Hematopoietic multipotent progenitor cell (in vitro differentiated cells): ENCODE measurements around the gene NKAP. TPM values are rescaled to one million over a fixed set of nuclear protein-coding genes. Genes with fewer than 3 reads are reported as not detected.
"Not testable (repeated sequence)": the region's sequence is repeated elsewhere in the genome, so short reads cannot be mapped to it uniquely, and the experiment has no call there.

Experiments
- DNase-seq, 3 donors: peaks; one replicate each; pipeline ENCODE4 v3.0.0-alpha.2; 2011 to 2015; ENCODE audit warnings: low read depth in 2 of 3, low spot score in 2 of 3
- total RNA-seq: library from RNA; depleted of rRNA; stranded (reverse); fragments of >200 nt; gene quantifications from one replicate; pipeline ENCODE4 v1.2.3, GENCODE V29; 2012

NKAP gene
- total RNA-seq = 3.2 TPM

DNA sequence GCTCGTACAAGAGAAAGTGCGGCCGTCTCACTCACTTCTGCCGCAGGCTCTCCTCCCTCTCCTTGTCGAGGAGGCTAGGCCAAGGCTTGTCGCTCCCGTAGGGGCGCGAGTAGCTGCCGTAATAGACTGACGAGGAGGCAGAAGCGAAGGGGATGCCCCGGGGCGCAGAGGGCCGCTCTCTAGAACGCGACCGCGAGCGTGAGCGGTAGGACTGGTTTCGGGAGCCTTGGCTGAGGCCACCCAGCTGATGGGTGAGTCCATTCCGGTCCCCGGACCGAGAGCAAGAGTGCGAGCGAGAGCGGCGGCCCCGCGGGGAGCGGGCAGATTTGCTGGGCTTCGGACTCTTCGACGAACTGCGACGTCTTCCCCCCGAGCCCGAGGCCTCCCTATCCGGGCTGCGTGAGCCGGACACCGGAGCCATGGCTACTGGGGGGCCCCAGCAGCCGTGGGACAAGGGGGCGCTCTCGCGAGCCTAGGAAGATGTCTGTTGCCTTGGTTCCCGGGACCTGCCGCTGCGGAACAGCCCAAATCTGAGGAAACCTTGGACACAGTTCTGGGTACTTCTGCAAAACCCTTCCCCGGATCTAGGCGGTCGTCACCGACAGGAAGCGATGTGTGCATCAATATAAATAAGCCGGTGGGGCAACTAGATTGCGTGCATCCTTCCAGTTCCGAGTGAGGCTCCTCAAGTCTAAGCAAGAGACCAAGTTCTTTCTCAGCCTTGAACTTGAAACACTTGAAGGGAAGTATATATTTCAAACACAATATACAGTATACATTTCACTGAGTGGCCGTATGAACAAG, at the start of gene NKAP:
NKAP (minus strand) TSS at position 567 of the 804 bp plus-strand sequence; CDS start at position 421, 146 bp downstream.
- peak; percentile 70 to 92 (median 87) for DNase-seq

DNA sequence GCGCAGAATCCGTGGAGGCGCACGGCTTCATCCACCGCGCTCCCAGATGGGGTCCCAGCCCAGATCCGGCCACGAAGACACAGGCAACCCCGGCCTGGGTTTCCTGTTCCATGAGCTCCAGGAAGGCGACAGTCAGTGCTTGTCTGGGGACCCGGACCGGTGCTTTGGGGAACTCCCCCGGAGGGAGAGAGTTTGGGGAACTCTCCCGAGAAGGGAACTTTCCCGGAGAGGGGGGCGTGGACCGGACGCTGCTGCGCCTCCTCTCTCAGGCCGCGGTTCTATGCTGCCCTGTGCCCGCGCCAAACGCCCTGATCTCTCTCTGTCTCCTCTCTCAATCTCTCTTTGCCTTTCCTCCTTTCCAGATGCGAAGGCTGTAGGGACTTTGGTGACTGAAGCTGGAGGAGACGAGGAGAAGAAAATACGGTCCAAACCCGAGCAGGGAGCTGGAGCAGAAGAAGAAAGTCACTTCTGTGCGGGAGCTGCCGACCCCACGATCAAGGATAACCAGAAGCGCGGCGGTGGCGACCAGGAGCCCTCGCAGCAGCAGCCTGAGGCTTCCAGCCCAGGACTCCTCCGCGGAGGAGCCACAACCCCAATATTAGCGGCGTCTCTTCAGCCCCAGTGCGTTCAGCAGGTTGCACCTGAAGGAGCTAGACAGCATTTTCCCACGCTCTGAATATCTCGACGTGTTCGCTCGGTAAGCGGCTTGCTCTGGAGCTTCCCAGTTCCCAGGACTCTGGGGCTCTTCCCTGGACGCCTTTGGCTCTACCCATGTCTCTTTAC, 47.6 kb upstream of the NKAP start:
- no peak for DNase-seq

DNA sequence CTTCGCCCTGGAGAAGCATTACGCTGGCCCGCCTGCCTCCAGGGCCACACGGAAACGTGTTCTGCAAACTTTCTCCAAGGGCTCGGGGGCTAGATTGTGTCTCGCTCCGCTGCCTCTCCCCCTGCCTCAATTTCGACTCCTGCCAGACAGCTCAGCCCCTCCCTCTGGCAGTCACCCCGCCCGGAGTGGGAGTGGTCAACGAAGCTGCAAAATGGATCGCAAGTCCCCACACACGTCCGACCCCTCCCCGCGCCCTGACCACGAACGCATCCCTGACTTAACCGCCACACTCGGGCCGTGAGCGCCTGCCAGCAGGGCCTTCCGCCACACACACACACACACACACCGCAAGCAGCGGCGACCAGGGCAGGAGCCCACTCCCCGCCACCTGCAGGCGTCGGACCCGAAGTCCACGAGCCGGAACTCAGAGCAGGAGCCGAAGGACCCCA, 47.0 kb upstream of the NKAP start:
- no peak for DNase-seq

DNA sequence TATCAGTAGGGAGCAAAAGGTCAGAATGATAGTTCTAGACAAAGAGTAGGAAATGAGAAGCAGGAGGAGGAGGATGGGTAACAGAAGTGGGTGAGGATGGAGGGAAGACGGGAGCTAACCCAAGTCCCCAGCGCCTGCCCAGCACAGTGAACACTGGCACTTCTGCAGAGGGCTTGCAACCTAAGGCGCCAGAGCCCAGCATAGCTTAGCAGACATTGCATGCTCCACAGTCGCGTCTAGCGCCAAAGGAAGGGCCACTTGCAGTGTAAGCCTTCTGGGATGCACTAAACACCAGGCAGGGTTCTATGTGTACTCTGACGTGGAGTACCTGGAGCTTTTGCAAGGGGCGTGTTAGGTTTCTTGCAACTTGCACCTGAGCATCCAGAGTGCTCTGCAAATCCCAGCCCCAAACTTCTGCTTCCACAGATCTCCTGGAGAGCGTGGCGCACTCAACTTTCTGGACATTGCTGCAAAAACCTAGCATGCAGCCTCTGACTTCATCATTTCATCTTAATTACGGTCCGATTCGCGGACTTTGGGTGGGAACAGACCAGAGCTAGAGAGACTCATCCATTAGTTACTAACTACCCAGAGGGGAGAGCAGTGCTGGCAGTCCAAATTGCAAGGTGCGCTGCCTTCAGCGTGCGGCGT, 46.5 kb upstream of the NKAP start:
- no peak for DNase-seq

DNA sequence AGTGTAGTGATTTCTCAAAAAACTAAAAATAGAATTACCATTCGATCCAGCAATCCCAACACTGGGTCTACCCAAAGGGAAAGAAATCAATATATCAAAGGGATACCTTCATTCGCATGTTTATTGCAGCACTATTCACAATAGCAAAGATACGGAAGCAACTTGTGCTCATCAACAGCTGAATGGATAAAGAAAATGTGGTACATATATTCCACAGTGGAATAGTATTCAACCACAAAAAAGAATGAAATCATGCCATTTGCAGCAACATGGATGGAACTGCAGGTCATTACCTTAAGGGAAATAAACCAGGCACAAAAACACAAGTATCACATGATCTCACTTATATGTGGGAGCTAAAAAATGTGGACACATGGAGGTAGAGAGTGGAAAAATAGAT, 42.7 kb upstream of the NKAP start:
- DNase-seq = no peak

DNA sequence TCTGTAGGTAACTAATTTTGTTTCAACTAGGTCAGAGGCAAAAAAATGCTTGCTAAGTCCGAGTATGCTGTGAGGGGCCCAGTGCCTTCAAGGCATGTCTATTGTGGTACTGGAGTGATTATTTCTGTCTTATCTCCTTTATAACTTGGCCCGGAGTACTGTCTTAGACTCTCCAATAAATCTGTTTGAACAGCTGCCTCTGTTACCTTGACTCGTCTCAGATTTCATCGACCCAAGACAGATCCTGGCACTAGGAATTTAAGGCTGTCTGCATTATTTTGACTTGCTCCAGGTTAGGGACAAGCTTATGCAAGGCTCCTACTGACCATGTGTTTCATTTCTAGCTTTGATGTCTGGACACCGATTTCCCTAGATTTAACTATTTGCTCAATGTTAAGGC, 41.1 kb upstream of the NKAP start:
- DNase-seq = no peak

DNA sequence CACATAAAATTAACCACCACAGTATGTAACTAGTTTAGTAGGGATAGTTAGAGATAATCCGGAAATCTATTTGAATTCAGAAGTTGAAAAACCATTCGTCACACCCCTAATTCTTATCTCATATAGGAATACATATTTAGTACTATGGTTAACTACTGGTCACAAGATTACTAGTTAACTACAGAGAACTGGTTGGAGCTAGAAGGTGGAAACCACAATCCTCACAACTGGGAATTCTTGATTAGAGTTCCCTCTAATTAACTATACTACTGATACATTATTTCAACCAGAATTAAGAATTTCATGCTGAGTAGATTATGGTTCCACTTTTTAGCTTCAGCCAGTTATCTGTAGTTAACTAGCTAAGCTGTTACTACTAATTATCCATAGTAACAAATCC, 39.9 kb upstream of the NKAP start:
- no peak for DNase-seq

DNA sequence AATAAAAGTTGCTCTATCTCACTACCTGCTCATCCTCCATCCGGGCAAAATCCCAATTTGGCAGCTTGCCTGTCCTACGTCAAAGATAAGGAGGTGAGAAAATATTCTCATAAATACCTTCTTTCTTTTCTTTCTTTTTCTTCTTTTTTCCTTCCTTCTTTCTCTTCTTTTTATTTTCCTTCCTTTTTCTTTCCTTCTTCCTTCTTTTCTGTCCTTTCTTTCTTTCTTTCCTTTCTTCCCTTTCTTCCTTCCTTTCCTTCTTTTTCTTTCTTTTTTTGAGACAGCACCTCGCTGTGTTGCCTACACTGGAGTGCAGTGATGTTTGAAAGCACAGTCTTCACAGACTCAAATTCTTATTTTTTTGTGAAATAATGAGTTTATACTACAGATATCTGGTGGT, 38.6 kb upstream of the NKAP start:
- no peak for DNase-seq

DNA sequence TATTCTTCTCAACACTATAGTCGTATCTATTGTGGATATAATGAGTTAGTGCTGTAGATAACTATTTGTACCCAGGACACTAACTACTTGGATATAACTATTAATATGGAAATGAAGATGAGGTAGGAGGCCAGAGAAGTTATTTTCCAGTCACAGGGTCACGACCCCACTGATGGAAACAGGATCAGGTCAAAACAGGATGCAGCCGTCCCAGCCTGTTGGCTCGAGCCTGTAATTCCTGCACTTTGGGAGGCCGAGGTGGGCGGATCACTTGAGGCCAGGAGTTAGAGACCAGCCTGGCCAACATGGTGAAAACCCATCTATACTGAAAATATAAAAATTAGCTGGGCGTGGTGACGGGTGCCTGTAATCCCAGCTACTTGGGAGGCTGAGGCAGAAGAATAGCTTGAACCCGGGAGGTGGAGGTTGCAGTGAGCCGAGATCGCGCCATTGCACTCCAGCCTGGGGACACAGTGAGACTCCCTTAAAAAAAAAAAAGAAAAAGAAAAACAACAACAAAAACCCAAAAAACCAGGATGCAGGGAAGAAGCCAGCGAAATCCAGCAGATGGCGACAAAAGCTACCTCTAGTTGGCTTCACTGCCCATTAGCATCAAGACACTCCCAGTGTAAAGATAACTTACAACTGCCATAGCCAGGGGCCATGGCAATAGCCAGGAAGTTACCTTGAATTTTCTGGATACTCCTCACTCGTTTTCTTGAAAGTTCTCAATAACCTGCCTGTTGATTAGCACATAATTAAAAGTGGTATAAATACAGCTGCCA, 37.9 kb upstream of the NKAP start:
- no peak for DNase-seq

DNA sequence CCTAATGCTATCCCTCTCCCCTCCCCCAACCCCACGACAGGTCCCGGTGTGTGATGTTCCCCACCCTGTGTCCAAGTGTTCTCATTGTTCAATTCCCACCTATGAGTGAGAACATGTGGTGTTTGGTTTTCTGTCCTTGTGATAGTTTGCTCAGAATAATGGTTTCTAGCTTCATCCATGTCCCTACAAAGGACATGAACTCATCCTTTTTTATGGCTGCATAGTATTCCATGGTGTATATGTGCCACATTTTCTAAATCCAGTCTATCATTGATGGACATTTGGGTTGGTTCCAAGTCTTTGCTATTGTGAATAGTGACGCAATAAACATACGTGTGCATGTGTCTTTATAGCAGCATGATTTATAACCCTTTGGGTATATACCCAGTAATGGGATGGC, 33.6 kb upstream of the NKAP start:
- not testable (repeated sequence) for DNase-seq

DNA sequence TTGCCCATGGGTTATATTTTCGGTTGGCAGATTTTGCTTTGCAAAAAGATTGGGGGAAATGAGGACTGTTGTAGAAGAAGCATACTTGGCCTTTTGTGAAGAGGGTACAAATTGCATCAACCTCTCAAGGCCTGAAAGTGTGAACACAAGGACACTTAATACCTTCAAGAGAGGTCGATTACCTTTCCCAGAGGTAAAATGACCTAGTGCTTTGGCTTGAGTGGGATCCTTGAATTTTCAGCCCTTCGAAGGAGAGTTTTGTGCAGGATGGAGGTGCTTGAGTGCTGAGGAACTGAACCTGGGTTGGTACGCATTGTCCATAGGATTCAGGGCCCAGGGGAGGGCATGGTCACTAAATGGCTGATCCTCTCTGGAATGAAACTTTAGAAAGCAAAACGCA, 27.6 kb upstream of the NKAP start:
- DNase-seq = no peak

DNA sequence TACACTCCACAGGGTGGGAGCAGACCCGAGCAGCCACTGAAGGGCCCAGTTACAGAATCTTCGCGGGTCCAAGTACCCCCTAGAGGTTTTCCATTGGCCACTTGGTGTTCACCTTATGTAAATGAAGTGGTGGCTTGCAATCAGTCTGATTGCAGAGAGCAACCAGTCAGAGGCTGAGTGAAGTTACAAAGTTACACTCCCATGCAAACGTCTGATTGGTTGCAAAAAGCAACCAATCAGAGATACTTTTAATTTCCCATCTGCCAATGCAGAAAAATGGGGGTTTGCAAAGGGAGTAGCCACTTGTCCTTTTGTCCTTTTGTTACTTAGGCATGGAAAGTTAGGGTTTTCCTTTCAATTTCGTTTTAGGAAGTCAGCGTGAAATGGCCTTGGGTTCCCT, 27.0 kb upstream of the NKAP start:
- no peak for DNase-seq

DNA sequence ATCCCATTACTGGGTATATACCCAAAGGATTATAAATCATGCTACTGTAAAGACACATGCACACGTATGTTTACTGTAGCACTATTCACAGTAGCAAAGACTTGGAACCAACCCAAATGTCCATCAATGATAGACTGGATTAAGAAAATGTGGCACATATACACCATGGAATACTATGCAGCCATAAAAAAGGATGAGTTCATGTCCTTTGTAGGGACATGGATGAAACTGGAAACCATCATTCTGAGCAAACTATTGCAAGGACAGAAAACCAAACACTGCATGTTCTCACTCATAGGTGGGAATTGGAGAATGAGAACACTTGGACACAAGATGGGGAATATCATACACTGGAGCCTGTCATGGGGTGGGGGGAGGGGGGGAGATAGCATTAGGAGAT, 23.3 kb upstream of the NKAP start:
- DNase-seq = not testable (repeated sequence)

DNA sequence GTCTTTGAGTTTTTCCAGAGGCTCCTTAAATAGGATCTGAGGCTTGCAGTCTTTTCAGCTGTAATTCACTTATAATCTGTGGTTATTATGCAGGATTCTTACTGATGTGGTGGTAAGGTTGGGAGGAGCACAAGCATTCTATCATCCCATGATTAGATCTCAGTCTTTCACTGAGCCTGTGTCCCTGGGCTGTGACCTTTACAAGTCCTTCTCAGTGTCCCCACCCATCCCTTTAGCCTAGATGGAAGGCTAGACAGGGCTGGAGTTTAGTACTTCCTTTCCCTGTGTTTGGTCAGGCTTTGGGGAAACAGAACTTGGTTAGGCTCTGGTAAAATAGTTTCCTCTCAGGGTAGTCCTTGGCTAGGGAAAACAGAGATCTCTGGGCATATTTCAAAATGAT, 17.1 kb upstream of the NKAP start:
- no peak for DNase-seq

DNA sequence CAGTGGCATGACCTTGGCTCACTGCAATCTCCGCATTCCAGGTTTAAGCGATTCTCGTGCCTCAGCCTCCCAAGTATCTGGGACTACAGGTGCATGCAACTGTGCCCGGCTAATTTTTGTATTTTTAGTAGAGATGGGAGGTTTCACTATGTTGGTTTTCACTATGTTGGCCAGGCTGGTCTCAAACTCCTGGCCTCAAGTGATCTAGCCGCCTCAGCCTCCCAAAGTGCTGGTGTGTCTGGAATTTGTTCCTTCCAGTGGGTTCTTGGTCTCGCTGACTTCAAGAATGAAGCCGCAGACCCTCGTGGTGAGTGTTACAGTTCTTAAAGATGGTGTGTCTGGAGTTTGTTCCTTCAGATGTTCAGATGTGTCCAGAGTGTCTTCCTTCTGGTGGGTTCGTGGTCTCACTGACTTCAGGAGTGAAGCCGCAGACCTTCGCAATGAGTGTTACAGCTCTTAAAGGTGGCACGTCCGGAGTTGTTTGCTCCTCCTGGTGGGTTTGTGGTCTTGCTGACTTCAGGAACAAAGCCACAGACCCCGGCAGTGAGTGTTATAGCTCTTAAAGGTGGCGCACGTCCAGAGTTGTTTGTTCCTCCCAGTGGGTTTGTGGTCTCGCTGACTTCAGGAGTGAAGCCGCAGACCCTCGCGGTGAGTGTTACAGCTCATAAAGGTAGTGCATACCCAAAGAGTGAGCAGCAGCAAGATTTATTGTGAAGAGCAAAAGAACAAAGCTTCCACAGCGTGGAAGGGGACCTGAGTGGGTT, 12.4 kb upstream of the NKAP start:
- peak in 2 of 3 donors; percentile 50 to 60 for DNase-seq

DNA sequence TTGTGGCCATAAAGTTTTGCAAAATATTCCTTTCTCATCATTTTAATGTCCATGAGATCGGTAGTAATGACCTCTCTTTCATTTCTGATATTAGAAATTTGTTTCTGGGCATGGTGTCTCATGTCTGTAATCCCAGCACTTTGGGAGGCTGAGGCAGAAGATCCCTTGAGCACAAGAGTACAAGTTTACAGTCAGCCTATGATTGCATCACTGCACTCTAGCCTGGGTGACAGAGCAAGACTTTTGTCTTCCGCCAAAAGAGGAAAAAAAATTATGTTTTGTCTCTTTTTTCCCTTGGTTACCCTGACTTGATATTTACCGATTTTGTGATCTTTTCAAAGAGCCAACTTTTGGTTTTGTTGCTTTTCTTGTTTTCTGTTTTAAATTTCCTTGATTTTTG, 10.8 kb upstream of the NKAP start:
- DNase-seq = no peak

DNA sequence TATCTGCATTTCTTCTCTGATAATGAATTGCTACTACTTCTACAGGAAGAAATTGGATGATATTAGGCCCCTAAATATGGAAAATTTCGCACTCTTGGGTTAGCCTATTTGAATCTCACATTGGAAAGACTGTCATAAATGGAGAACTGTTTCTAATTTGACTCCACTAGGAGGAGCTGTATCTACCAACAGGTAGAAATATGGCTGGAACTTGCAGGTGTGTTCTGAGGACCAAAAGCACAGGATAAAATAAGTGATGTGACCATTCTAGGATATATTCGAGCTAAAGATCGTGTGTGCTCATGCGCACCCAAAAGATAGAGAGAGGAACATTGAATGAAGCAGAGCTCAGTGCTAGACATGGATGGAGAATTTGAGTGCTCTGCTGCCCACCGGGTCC, 4.8 kb upstream of the NKAP start:
- no peak for DNase-seq

DNA sequence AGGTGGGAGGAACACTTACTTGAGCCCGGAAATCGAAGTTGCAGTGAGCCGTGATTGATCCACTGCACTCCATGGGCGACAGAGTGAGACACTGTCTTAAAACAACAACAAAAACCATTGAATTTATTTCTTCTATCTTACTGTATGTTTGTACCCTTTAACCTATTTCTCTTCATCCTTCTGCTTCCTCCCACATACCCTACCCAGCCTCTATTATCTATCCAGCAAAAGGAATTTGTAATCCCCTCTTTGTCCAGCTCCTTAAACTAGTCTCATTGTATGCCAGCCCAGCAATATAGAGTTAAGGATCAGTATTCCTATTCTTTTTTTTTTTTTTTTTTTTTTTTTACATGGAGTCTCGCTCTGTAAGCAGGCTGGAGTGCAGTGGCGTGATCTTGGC, 1.9 kb upstream of the NKAP start:
- no peak for DNase-seq

DNA sequence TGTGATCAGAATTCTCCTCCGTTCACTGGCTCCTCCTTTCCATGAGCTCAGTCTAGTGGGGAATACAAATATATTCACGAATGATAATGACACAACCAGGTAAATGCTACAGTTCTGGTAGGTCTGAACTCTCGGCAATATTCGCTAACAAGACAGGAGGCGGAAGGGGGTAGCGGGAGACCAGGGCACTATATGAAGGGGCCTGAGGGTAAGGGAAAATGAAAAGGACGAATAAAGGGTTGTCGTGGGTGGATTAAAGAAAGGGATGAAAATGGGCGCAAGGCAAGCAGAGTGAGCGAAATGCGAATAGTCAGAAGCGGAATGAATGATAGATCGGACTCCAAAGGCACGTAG, 743 bp downstream of the NKAP start:
- DNase-seq = no peak

DNA sequence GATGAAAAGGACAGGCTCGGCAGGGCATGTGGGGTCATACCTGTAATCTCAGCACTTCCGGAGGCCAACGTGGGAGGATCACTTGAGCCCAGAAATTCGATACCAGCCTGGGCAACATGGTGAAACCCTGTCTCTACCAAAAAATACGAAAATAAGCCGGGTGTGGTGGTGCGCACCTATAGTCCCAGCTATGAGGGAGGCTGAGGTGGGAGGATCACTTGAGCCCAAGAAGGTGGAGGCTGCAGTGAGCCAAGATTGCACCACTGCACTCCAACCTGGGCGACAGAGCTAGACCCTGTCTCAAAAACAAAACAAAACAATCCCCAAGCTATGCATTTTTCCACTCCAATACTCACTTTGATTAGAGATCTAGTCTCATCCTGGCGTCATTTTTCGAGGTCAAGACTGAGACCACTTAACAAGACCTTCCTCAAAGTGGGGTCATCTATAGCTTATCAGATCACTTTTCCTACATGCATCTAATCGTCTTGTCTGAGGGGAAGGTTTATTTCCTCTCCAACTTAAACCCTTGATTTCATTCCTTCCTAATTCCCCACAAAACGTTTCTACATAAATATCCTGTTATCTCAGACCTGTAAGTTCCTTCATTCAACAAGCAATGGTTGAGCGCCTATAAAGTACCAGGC, 1.3 kb downstream of the NKAP start:
- DNase-seq = no peak
